HG03039 (cell line): ENCODE data around the gene DUX4.
"Not testable (repeated sequence)": the region's sequence is repeated elsewhere in the genome, so short reads cannot be mapped to it uniquely, and the experiment has no call there.

Experiments
- ATAC-seq: cut with Tn5 transposase; IDR thresholded peaks from one replicate; pipeline ENCODE4 v1.9.1; 2021; ENCODE audit warnings: mild to moderate bottlenecking, moderate library complexity; ENCODE audit not compliant: unreplicated experiment

DUX4 gene

DNA sequence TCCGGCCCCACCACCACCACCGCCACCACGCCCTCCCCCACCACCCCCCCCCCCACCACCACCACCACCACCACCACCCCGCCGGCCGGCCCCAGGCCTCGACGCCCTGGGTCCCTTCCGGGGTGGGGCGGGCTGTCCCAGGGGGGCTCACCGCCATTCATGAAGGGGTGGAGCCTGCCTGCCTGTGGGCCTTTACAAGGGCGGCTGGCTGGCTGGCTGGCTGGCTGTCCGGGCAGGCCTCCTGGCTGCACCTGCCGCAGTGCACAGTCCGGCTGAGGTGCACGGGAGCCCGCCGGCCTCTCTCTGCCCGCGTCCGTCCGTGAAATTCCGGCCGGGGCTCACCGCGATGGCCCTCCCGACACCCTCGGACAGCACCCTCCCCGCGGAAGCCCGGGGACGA, at the start of gene DUX4:
Gene DUX4 (plus strand): TSS at position 347 of the 400 bp plus-strand sequence. CDS start 0 bp downstream, at position 347.
- not testable (repeated sequence) for ATAC-seq

- ATAC-seq: not testable (repeated sequence)
Measured at GRCh38 chr4:190175436-190175835, 1.9 kb downstream of the DUX4 start.

GRCh38 chr4:190177727-190178605, 4.4 kb downstream of the DUX4 start:
- ATAC-seq: peak; percentile 32

GRCh38 chr4:190178606-190178990, 5.0 kb downstream of the DUX4 start:
- peak; percentile 6 for ATAC-seq

GRCh38 chr4:190179030-190179739, 5.6 kb downstream of the DUX4 start:
- ATAC-seq: peak; percentile 52

- ATAC-seq: not testable (repeated sequence)
Measured at GRCh38 chr4:190179740-190180094, 6.1 kb downstream of the DUX4 start.

DNA sequence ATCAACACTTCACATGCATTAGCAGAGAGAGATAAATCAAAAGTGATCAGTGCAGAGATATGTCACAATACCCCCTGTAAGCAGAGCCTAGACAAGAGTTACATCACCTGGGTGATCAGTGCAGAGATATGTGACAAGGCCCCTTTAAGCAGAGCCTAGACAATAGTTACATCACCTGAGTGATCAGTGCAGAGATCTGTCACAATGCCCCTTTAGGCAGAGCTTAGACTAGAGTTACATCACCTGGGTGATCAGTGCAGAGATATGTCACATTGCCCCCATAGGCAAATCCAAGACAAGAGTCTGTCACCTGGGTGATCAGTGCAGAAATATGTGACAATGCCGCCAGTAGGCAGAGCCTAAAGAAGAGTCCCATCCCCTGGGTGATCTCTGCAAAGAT, 7.4 kb downstream of the DUX4 start:
- not testable (repeated sequence) for ATAC-seq

GRCh38 chr4:190181481-190182100, 8.0 kb downstream of the DUX4 start:
- ATAC-seq: not testable (repeated sequence)

DNA sequence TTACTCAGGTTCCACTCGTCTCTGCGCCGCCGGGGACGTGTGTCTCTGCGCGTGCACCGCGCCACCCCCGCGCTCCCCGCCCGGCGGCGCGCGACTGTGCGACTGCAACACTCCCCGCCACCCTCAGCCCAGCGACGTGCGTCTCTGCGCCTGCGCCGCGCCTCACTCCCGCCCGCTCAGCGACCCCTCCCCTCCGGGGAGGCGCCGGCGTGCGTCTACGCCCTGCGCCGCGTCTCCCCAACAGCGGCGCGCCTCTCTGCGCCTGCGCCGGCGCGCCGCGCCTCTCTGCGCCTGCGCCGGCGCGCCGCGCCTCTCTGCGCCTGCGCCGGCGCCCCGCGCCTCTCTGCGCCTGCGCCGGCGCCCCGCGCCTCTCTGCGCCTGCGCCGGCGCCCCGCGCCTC, 29.9 kb downstream of the DUX4 start:
- not testable (repeated sequence) for ATAC-seq
